ENCODE data around the gene RBM38. TPM values are rescaled to one million over a fixed set of nuclear protein-coding genes. Genes with fewer than 3 reads are reported as not detected.

The RBM38 gene
- total and polyA plus RNA-seq, 10 of the 15 experiments (the other 5 are each of a cell fraction or from before 2014, with no cell fraction given), result 0.32 to 118 (median 25.2) TPM

DNA sequence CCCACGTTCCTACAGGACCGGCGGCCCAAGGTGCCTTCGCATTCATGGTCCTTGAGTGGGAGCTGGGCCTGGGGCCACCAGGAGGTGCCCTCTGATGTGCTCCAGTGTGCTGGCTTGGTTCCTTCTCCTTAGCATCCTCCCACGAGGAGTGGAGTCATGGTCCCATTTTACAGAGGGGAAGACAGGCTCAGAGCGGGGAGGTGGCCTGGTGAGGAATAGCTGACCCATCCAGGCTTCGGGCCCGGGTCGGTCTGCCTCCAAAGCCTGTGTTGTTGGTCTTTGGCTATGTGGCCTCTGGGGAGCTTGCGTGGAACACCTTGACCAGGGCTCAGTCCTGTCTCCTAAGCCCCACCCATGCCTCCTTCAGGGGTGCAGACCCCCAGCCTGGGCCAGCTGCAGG is 22.8 kb downstream of the RBM38 start:
- Histone ChIP-seq H3K4me3 (no peak overlapping the region), H3K27ac (ENCODE audit: control insufficient read depth, insufficient read depth) (no peak overlapping the region), H4K20me1 (ENCODE audit: control insufficient read depth, insufficient read depth) (no peaks in the 10 kb centered on the region), H3K79me2 (ENCODE audit: control insufficient read depth, insufficient read depth, low read length) (no peaks in the 10 kb centered on the region), H3K9ac (ENCODE audit: control insufficient read depth, insufficient read depth, low read length) (no peak overlapping the region), H3K9me3 (replicated peaks; ENCODE audit: control insufficient read depth, insufficient read depth, low read length) (no peaks in the 10 kb centered on the region), H3K27me3 (replicated peaks in 1 of 2; ENCODE audit: control insufficient read depth in 2 of 2, insufficient read depth in 2 of 2, low read length in 1 of 2) (no peaks in the 10 kb centered on the region), H2AFZ (ENCODE audit: control insufficient read depth, low read depth, low read length) (no peak overlapping the region), H3K36me3 (ENCODE audit: control insufficient read depth in 2 of 2, insufficient read depth in 2 of 2, low read length in 1 of 2) (peaks cover 3 to 6% of the 10 kb centered on the region in 2 experiments; a peak in 2 of 4 replicates), H3K4me1 (ENCODE audit: control insufficient read depth, insufficient read depth, low read length) (no peaks in the 10 kb centered on the region), H3K4me2 (ENCODE audit: control insufficient read depth, insufficient read depth) (no peak overlapping the region)
- POLR2A ChIA-PET, result interaction anchor here (0.8 to 1.7 kb wide), 3 partner anchors 15 to 24 kb away, joined by 3 to 9 read pairs (median 6); no protein-coding TSS in a partner anchor
- 84% methylated on average over 10 of the region's 10 CpGs for WGBS (ENCODE audit: insufficient coverage, insufficient replicate concordance, low lambda C conversion rate, missing lambda C conversion rate)
- TF ChIP-seq YBX1 (IDR thresholded peaks at IDR 0.05) (no peak), KLF5 (IDR thresholded peaks at IDR 0.05; ENCODE audit: partially characterized antibody) (no peak), HCFC1 (IDR thresholded peaks at IDR 0.05; ENCODE audit: low read length) (no peak), CHD1 (IDR thresholded peaks at IDR 0.05; ENCODE audit: low read depth, low read length) (no peak), HDGF (IDR thresholded peaks at IDR 0.05) (no peak), SREBF1 (IDR thresholded peaks at IDR 0.05; ENCODE audit: low read length) (no peak), RAD21 (IDR thresholded peaks at IDR 0.05; ENCODE audit: insufficient read depth, low read depth, low read length) (no peak)
- TF ChIP-seq, protein P1, sequence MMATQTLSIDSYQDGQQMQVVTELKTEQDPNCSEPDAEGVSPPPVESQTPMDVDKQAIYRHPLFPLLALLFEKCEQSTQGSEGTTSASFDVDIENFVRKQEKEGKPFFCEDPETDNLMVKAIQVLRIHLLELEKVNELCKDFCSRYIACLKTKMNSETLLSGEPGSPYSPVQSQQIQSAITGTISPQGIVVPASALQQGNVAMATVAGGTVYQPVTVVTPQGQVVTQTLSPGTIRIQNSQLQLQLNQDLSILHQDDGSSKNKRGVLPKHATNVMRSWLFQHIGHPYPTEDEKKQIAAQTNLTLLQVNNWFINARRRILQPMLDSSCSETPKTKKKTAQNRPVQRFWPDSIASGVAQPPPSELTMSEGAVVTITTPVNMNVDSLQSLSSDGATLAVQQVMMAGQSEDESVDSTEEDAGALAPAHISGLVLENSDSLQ (IDR thresholded peaks at IDR 0.05), result no peak
- TF ChIP-seq, protein P2, sequence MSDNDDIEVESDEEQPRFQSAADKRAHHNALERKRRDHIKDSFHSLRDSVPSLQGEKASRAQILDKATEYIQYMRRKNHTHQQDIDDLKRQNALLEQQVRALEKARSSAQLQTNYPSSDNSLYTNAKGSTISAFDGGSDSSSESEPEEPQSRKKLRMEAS (IDR thresholded peaks at IDR 0.05; ENCODE audit: low read depth, low read length), result no peak
- SMC1A ChIA-PET (ENCODE audit: uncharacterized antibody, unreplicated experiment), result interaction anchor here (1.0 to 1.7 kb wide), 5 partner anchors 13 to 79 kb away, joined by 3 to 5 read pairs (median 4); no protein-coding TSS in a partner anchor
- in situ Hi-C loops (cut with MboI) (no loop called here), intact Hi-C loops (cut with micrococcal nuclease; ENCODE audit: unreplicated experiment) (no loop called here)
- ATAC-seq (no peak), FAIRE-seq (no peak), DNase-seq (ENCODE audit: low read depth, low spot score) (no peak)
- RAD21 ChIA-PET (ENCODE audit: unreplicated experiment), result interaction anchor here (1.0 to 2.5 kb wide), 6 partner anchors 10 to 68 kb away, joined by 3 to 20 read pairs (median 10); no protein-coding TSS in a partner anchor
- BruUV-seq (replicated peaks), result no TSS peak
- CTCF ChIA-PET, result no interaction called here

Measured in GM12878 (cell line).